Cardiac fibroblast (primary cell): ENCODE measurements around the gene SUPT5H.

Source experiments
- DNase-seq, 2 donors: peaks; one replicate each; pipeline versions ENCODE4 v3.0.0 to v3.0.0-alpha.2; 2010; ENCODE audit warnings: low read depth in 2 of 2
- H3K4me3 ChIP-seq, 2 donors: replicated peaks in 1 of 2; 1 replicate in 1 of 2; 2 replicates in 1 of 2; pipeline ENCODE4 v1.5.1; 2011; ENCODE audit warnings: low read depth in 2 of 2, low read length in 2 of 2, mild to moderate bottlenecking in 2 of 2, moderate library complexity in 1 of 2
- TF ChIP-seq, protein P1 (sequence below): IDR thresholded peaks from one replicate; pipeline ENCODE4 v1.5.1; 2011; ENCODE audit warnings: low read depth, mild to moderate bottlenecking, low read length, inconsistent platforms

Gene SUPT5H

DNA sequence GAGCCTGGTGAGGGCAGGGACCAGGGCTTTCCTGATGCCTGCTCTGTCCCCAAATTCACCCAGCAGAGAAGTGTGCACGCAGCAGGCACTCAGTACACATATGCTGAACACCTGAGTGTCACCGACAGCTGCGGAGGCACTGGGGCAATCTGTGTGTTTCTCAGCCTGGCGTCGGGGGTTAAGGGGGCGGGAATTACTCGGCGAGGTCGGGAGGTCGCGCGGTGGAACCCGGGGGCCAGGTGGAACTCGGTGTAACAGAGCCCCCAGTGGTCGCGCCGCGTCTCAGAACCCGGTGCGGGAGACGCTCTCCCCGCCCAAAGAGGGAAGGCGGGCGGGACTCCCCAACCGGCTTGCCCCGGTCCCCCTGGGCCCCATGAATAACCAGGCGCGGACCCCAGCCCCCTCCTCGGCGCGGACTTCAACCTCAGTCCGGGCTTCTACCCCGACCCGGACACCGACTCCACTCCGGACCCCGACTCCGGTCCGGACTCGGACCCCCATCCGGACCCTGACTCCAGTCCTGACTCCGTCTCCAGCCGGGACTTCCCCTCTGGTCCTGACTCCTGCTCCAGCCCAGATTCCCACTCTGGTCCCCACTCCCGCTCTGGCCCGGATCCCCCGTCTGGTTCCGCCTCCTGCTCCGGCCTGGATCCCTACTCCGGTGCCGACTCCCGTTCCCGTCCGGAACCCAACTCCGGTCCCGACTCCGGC, 69.6 kb downstream of the SUPT5H start, which contains the start of gene SELENOV:
TSS of gene SELENOV (plus strand) at position 300 of the 711 bp plus-strand sequence. CDS start at position 374, 74 bp downstream.
- peak within 1 kb of the TSS in 1 of 2 donors; percentile 26 for H3K4me3 ChIP-seq
- TF ChIP-seq, protein P1, sequence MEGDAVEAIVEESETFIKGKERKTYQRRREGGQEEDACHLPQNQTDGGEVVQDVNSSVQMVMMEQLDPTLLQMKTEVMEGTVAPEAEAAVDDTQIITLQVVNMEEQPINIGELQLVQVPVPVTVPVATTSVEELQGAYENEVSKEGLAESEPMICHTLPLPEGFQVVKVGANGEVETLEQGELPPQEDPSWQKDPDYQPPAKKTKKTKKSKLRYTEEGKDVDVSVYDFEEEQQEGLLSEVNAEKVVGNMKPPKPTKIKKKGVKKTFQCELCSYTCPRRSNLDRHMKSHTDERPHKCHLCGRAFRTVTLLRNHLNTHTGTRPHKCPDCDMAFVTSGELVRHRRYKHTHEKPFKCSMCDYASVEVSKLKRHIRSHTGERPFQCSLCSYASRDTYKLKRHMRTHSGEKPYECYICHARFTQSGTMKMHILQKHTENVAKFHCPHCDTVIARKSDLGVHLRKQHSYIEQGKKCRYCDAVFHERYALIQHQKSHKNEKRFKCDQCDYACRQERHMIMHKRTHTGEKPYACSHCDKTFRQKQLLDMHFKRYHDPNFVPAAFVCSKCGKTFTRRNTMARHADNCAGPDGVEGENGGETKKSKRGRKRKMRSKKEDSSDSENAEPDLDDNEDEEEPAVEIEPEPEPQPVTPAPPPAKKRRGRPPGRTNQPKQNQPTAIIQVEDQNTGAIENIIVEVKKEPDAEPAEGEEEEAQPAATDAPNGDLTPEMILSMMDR, result no peak

GRCh38 chr19:39515551-39516191, 70.3 kb downstream of the SUPT5H start:
- DNase-seq, result no peak
- TF ChIP-seq, protein P1, result no peak
- H3K4me3 ChIP-seq, result peak overlapping the region in 1 of 2 donors; percentile 26

More for the DNA sequence above, 69.6 kb downstream of the SUPT5H start, which contains the start of gene SELENOV:
- peak in 1 of 2 donors; percentile 5 for DNase-seq

- TF ChIP-seq, protein P1, result no peak
- no peak overlapping the region for H3K4me3 ChIP-seq
- no peak for DNase-seq
These were observed 70.9 kb downstream of the SUPT5H start for GRCh38 chr19:39516270-39516669.

DNA sequence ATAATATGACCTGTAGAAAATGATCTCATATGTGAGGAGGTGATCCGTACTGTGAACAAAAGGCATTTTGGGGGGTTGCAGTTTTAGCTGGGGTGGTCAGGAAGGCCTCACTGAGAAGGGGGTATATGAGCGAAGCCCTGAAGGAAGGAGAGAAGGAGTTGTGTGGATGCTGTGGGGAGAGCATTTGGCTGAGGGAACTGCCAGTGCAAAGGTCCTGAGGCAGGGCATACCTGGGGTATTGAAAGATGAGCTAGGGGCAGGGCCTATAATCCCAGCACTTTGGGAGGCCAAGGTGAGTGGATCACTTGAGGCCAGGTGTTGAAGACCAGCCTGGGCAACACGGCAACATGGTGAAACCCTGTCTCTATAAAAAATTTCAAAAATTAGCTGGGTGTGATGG, 72.0 kb downstream of the SUPT5H start:
- TF ChIP-seq, protein P1, result no peak
- no peak overlapping the region for H3K4me3 ChIP-seq
- DNase-seq, result no peak

GRCh38 chr19:39518458-39518857, 73.1 kb downstream of the SUPT5H start:
- TF ChIP-seq, protein P1, result no peak
- H3K4me3 ChIP-seq, result no peak overlapping the region
- DNase-seq, result no peak

GRCh38 chr19:39518975-39519374, 73.6 kb downstream of the SUPT5H start:
- H3K4me3 ChIP-seq, result no peak overlapping the region
- no peak for DNase-seq
- TF ChIP-seq, protein P1, result no peak
